H7 (cell line): ENCODE results near the gene CX3CR1. TPM values are rescaled to one million over a fixed set of nuclear protein-coding genes. Genes with fewer than 3 reads are reported as not detected.
"Not testable (repeated sequence)": the region's sequence is repeated elsewhere in the genome, so short reads cannot be mapped to it uniquely, and the experiment has no call there.

Experiments used
- DNase-seq: peaks from one replicate; pipeline ENCODE4 v3.0.0; 2012
- H3K27me3 ChIP-seq: 2 replicates; pipeline ENCODE4 v1.6.0; 2011; ENCODE audit warnings: mild to moderate bottlenecking, low read length; ENCODE audit not compliant: control insufficient read depth, insufficient read depth
- H3K36me3 ChIP-seq: replicated peaks from 2 replicates; pipeline ENCODE4 v1.5.1; 2011; ENCODE audit warnings: low read length; ENCODE audit not compliant: control insufficient read depth, insufficient read depth
- H3K4me3 ChIP-seq: 2 replicates; pipeline ENCODE4 v1.5.1; 2011; ENCODE audit warnings: low read depth, mild to moderate bottlenecking, control low read depth, low read length, moderate library complexity; ENCODE audit not compliant: insufficient read depth
- total RNA-seq: library from RNA; depleted of rRNA; stranded (reverse); fragments of >200 nt; shearing (Covaris generic); gene quantifications from 2 replicates; pipeline ENCODE4 v1.2.3, GENCODE V29; 2014

Gene CX3CR1
- total RNA-seq, 1 experiment from 2014 or later, result 0.03 TPM

- DNase-seq, result no peak
- Histone ChIP-seq H3K27me3 (no peaks in the 10 kb centered on the region; the same call in 1 of the 2 replicates), H3K4me3 (no peak overlapping the region), H3K36me3 (no peaks in the 10 kb centered on the region)
These were observed 47.0 kb downstream of the CX3CR1 start for GRCh38 chr3:39232859-39233258.

GRCh38 chr3:39230453-39230852 lies 49.4 kb downstream of the CX3CR1 start:
- no peaks in the 10 kb centered on the region; the same call in 1 of the 2 replicates for H3K27me3 ChIP-seq
- no peak for DNase-seq
- no peak overlapping the region for H3K4me3 ChIP-seq
- H3K36me3 ChIP-seq, result no peaks in the 10 kb centered on the region

- no peak for DNase-seq
- Histone ChIP-seq H3K27me3 (no peaks in the 10 kb centered on the region; the same call in 1 of the 2 replicates), H3K4me3 (no peak overlapping the region), H3K36me3 (no peaks in the 10 kb centered on the region)
These were observed 51.3 kb downstream of the CX3CR1 start for GRCh38 chr3:39228496-39228895.

GRCh38 chr3:39227596-39227995 lies 52.2 kb downstream of the CX3CR1 start:
- not testable (repeated sequence) for H3K36me3 ChIP-seq, DNase-seq, H3K27me3 ChIP-seq

GRCh38 chr3:39226106-39226741 lies 53.6 kb downstream of the CX3CR1 start:
- Histone ChIP-seq H3K27me3 (no peaks in the 10 kb centered on the region), H3K4me3 (no peak overlapping the region)

More at GRCh38 chr3:39227596-39227995, 52.2 kb downstream of the CX3CR1 start:
- H3K4me3 ChIP-seq, result not testable (repeated sequence)

GRCh38 chr3:39224288-39224687 lies 55.5 kb downstream of the CX3CR1 start:
- H3K4me3 ChIP-seq, result no peak overlapping the region
- no peak for DNase-seq
- H3K27me3 ChIP-seq, result no peaks in the 10 kb centered on the region
- no peaks in the 10 kb centered on the region for H3K36me3 ChIP-seq

More at GRCh38 chr3:39226106-39226741, 53.6 kb downstream of the CX3CR1 start:
- H3K36me3 ChIP-seq, result no peaks in the 10 kb centered on the region
- no peak for DNase-seq

- Histone ChIP-seq H3K27me3 (no peaks in the 10 kb centered on the region), H3K4me3 (no peak overlapping the region), H3K36me3 (no peaks in the 10 kb centered on the region)
- DNase-seq, result no peak
These were observed 56.9 kb downstream of the CX3CR1 start for GRCh38 chr3:39222939-39223338.

- no peak overlapping the region for H3K4me3 ChIP-seq
- H3K27me3 ChIP-seq, result no peaks in the 10 kb centered on the region
- no peak for DNase-seq
These were observed 57.4 kb downstream of the CX3CR1 start for GRCh38 chr3:39222462-39222861.

GRCh38 chr3:39221141-39221530 lies 58.7 kb downstream of the CX3CR1 start:
- DNase-seq, result no peak
- H3K27me3 ChIP-seq, result no peaks in the 10 kb centered on the region
- H3K4me3 ChIP-seq, result no peak overlapping the region
- H3K36me3 ChIP-seq, result no peaks in the 10 kb centered on the region

More at GRCh38 chr3:39222462-39222861, 57.4 kb downstream of the CX3CR1 start:
- no peaks in the 10 kb centered on the region for H3K36me3 ChIP-seq

GRCh38 chr3:39220407-39221140 lies 59.3 kb downstream of the CX3CR1 start:
- DNase-seq, result no peak
- Histone ChIP-seq H3K27me3 (no peaks in the 10 kb centered on the region), H3K4me3 (no peak overlapping the region), H3K36me3 (no peaks in the 10 kb centered on the region)

- no peak for DNase-seq
- Histone ChIP-seq H3K27me3 (no peaks in the 10 kb centered on the region), H3K36me3 (no peaks in the 10 kb centered on the region), H3K4me3 (no peak overlapping the region)
These were observed 60.1 kb downstream of the CX3CR1 start for GRCh38 chr3:39219702-39220101.

GRCh38 chr3:39216176-39216790 lies 63.6 kb downstream of the CX3CR1 start:
- Histone ChIP-seq H3K36me3 (no peaks in the 10 kb centered on the region), H3K27me3 (no peaks in the 10 kb centered on the region), H3K4me3 (no peak overlapping the region)
- no peak for DNase-seq

- Histone ChIP-seq H3K4me3 (no peak overlapping the region), H3K27me3 (no peaks in the 10 kb centered on the region), H3K36me3 (no peaks in the 10 kb centered on the region)
- DNase-seq, result no peak
These were observed 66.2 kb downstream of the CX3CR1 start for GRCh38 chr3:39213613-39214012.
